GM23248 (cell line): ENCODE measurements around the gene HNF1A. TPM values are rescaled to one million over a fixed set of nuclear protein-coding genes. Genes with fewer than 3 reads are reported as not detected.

Source experiments
- DNase-seq: peaks from one replicate; pipeline ENCODE4 v3.0.0-alpha.2; 2015
- H2AFZ ChIP-seq: fragments of 200-600 bp; sonication (generic); 2 replicates; pipeline ENCODE4 v1.6.1; 2016; ENCODE audit warnings: antibody characterized with exemption
- H3F3A ChIP-seq: fragments of 200-600 bp; sonication (generic); 2 replicates; pipeline ENCODE4 v1.6.1; 2016; ENCODE audit warnings: mild to moderate bottlenecking, antibody characterized with exemption, mixed run types; ENCODE audit not compliant: insufficient read depth
- H3K27ac ChIP-seq: fragments of 200-600 bp; sonication (generic); 2 replicates; pipeline ENCODE4 v1.5.1; 2016; ENCODE audit warnings: mild to moderate bottlenecking
- H3K27me3 ChIP-seq: fragments of 200-600 bp; sonication (generic); replicated peaks from 2 replicates; pipeline ENCODE4 v1.6.1; 2016; ENCODE audit warnings: mild to moderate bottlenecking; ENCODE audit not compliant: insufficient read depth
- H3K36me3 ChIP-seq: fragments of 200-600 bp; sonication (generic); 2 replicates; pipeline ENCODE4 v1.6.1; 2016; ENCODE audit warnings: low read depth, mild to moderate bottlenecking
- H3K4me1 ChIP-seq: fragments of 200-600 bp; sonication (generic); 2 replicates; pipeline ENCODE4 v1.6.1; 2016; ENCODE audit warnings: mild to moderate bottlenecking; ENCODE audit not compliant: insufficient read depth
- H3K4me2 ChIP-seq: fragments of 200-600 bp; sonication (generic); one replicate; pipeline ENCODE4 v1.6.1; 2016; ENCODE audit warnings: mild to moderate bottlenecking; ENCODE audit not compliant: unreplicated experiment
- H3K4me3 ChIP-seq: fragments of 200-600 bp; sonication (generic); 2 replicates; pipeline ENCODE4 v1.5.1; 2016; ENCODE audit warnings: mild to moderate bottlenecking
- H3K79me2 ChIP-seq: fragments of 200-600 bp; sonication (generic); 2 replicates; pipeline ENCODE4 v1.6.1; 2016; ENCODE audit warnings: mild to moderate bottlenecking; ENCODE audit not compliant: insufficient read depth
- H3K9ac ChIP-seq: fragments of 200-600 bp; sonication (generic); 2 replicates; pipeline ENCODE4 v1.6.1; 2016; ENCODE audit warnings: mild to moderate bottlenecking
- H3K9me2 ChIP-seq: fragments of 200-600 bp; sonication (generic); 2 replicates; pipeline ENCODE4 v1.6.1; 2016; ENCODE audit warnings: mixed run types, mild to moderate bottlenecking, moderate library complexity; ENCODE audit not compliant: insufficient read depth
- H3K9me3 ChIP-seq: fragments of 200-600 bp; sonication (generic); one replicate; pipeline ENCODE4 v1.6.1; 2017; ENCODE audit warnings: low read depth
- H4K20me1 ChIP-seq: fragments of 200-600 bp; sonication (generic); 2 replicates; pipeline ENCODE4 v1.6.0; 2016; ENCODE audit not compliant: insufficient read depth
- EZH2 ChIP-seq: fragments of 200-600 bp; sonication (generic); IDR thresholded peaks from 2 replicates; pipeline ENCODE4 v1.6.1; 2018; ENCODE audit warnings: antibody characterized with exemption, mild to moderate bottlenecking; ENCODE audit not compliant: insufficient read depth, poor library complexity, severe bottlenecking
- EZH2phosphoT487 ChIP-seq: fragments of 200-600 bp; sonication (generic); IDR thresholded peaks from 2 replicates; pipeline ENCODE4 v1.6.1; 2018; ENCODE audit warnings: antibody characterized with exemption, moderate library complexity, mild to moderate bottlenecking, low read depth; ENCODE audit not compliant: insufficient read depth
- WGBS, 2 experiments: methylation state at CpG; one replicate each; pipeline ENCODE4 v1.1.6; 2015 to 2017; ENCODE audit warnings: low lambda C conversion rate in 2 of 2, low coverage in 1 of 2; ENCODE audit errors: missing lambda C conversion rate in 2 of 2; 5-methylcytosine and 5-hydroxymethylcytosine counted together
- in situ Hi-C: fragments of 300-500 bp; cut with MboI; formaldehyde crosslinking; loops from 2 replicates; pipeline ENCODE4 v1.15.0; 2020
- polyA plus RNA-seq: library from polyadenylated mRNA; unstranded; fragments of >200 nt; fragmentation: Nextera tagmentation; extraction: Ambion mirVana; gene quantifications from 2 replicates; pipeline ENCODE4 v1.2.1, GENCODE V29; 2016
- total RNA-seq: library from RNA; depleted of rRNA; stranded (reverse); fragments of >200 nt; shearing (Covaris generic); gene quantifications from 2 replicates; pipeline ENCODE4 v1.2.3, GENCODE V29; 2014

Gene HNF1A
- total and polyA plus RNA-seq, 2 experiments from 2014 or later = not detected

GRCh38 chr12:121005346-121005815 lies 27.0 kb downstream of the HNF1A start:
- H3K4me2 ChIP-seq = no peak overlapping the region
- no peaks in the 10 kb centered on the region for H3K9me2 ChIP-seq
- H3K27me3 ChIP-seq = no peaks in the 10 kb centered on the region
- no peaks in the 10 kb centered on the region for H3F3A ChIP-seq
- no peaks in the 10 kb centered on the region for H3K4me1 ChIP-seq
- peaks cover 9% of the 10 kb centered on the region; the same call in 1 of the 2 replicates for H3K36me3 ChIP-seq
- no peak overlapping the region for H3K9ac ChIP-seq
- 58 to 63% methylated on average over 9 of the region's 9 CpGs for WGBS, 2 experiments
- no peak overlapping the region for H3K27ac ChIP-seq
- no peak for TF ChIP-seq EZH2
- no peak for TF ChIP-seq EZH2phosphoT487
- no peak overlapping the region for H3K4me3 ChIP-seq
- in situ Hi-C loops = no loop called here
- no peaks in the 10 kb centered on the region for H3K9me3 ChIP-seq
- DNase-seq = peak; percentile 70
- H3K79me2 ChIP-seq = no peaks in the 10 kb centered on the region
- H2AFZ ChIP-seq = no peak overlapping the region
- no peaks in the 10 kb centered on the region for H4K20me1 ChIP-seq

GRCh38 chr12:121008347-121009098 lies 30.2 kb downstream of the HNF1A start:
- H4K20me1 ChIP-seq = no peaks in the 10 kb centered on the region
- no peak overlapping the region for H2AFZ ChIP-seq
- no peak overlapping the region for H3K27ac ChIP-seq
- DNase-seq = no peak
- no peak overlapping the region for H3K4me2 ChIP-seq
- no peaks in the 10 kb centered on the region for H3K4me1 ChIP-seq
- TF ChIP-seq EZH2phosphoT487 (no peak), EZH2 (no peak)
- H3K27me3 ChIP-seq = no peaks in the 10 kb centered on the region
- 98 to 99% methylated on average over 8 of the region's 8 CpGs for WGBS, 2 experiments
- H3K9ac ChIP-seq = no peak overlapping the region
- no peaks in the 10 kb centered on the region for H3K9me3 ChIP-seq
- no peaks in the 10 kb centered on the region for H3F3A ChIP-seq
- H3K9me2 ChIP-seq = no peaks in the 10 kb centered on the region
- peaks cover 9% of the 10 kb centered on the region; the same call in 1 of the 2 replicates for H3K36me3 ChIP-seq
- no peak overlapping the region for H3K4me3 ChIP-seq
- in situ Hi-C loops = no loop called here
- peaks cover 6% of the 10 kb centered on the region; the same call in 1 of the 2 replicates for H3K79me2 ChIP-seq

DNA sequence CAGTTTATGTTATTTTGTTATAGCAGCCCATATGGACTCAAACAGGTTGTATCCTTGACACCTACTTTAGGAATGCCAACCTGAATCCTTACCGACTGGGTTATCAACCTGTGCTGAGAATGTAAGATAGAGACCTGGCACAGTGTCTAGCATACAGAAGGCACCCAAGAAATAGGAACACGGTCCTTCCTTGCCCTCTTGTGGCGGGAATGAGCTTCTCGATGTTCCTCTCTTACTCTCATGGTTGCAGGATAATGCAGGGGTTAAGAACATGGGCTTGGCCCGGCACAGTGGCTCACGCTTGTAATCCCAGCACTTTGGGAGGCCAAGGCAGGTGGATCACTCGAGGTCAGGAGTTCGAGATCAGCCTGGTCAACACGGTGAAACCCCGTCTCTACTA lies 31.4 kb downstream of the HNF1A start:
- WGBS, 2 experiments = 69 to 70% methylated on average over 10 of the region's 10 CpGs
- no peaks in the 10 kb centered on the region for H3K27me3 ChIP-seq
- H4K20me1 ChIP-seq = no peaks in the 10 kb centered on the region
- H3K9ac ChIP-seq = no peak overlapping the region
- H3K4me3 ChIP-seq = no peak overlapping the region
- peak; percentile 50 for DNase-seq
- in situ Hi-C loops = no loop called here
- peaks cover 12% of the 10 kb centered on the region for H3K79me2 ChIP-seq
- no peaks in the 10 kb centered on the region for H3F3A ChIP-seq
- H3K9me2 ChIP-seq = no peaks in the 10 kb centered on the region
- H2AFZ ChIP-seq = no peak overlapping the region
- H3K9me3 ChIP-seq = no peaks in the 10 kb centered on the region
- no peak overlapping the region for H3K27ac ChIP-seq
- no peaks in the 10 kb centered on the region for H3K4me1 ChIP-seq
- peaks cover 9% of the 10 kb centered on the region; the same call in 1 of the 2 replicates for H3K36me3 ChIP-seq
- TF ChIP-seq EZH2 (no peak), EZH2phosphoT487 (no peak)
- H3K4me2 ChIP-seq = no peak overlapping the region

- Histone ChIP-seq H3K27ac (no peak overlapping the region), H3K9me3 (no peaks in the 10 kb centered on the region), H3K27me3 (no peaks in the 10 kb centered on the region), H4K20me1 (no peaks in the 10 kb centered on the region), H3K36me3 (peaks cover 9% of the 10 kb centered on the region; the same call in 1 of the 2 replicates), H3F3A (no peaks in the 10 kb centered on the region), H2AFZ (no peak overlapping the region), H3K79me2 (peaks cover 23% of the 10 kb centered on the region), H3K4me3 (no peak overlapping the region), H3K4me1 (no peaks in the 10 kb centered on the region), H3K9me2 (no peaks in the 10 kb centered on the region), H3K4me2 (no peak overlapping the region), H3K9ac (no peak overlapping the region)
- no peak for TF ChIP-seq EZH2
- no peak for TF ChIP-seq EZH2phosphoT487
- no peak for DNase-seq
- 86 to 90% methylated on average over 8 of the region's 8 CpGs for WGBS, 2 experiments
- in situ Hi-C loops = no loop called here
These were observed 32.5 kb downstream of the HNF1A start for GRCh38 chr12:121010860-121011259.
